Fibroblast of skin of scalp (primary cell): Measurements from ENCODE around the gene ZNF576. TPM values are rescaled to one million over a fixed set of nuclear protein-coding genes. Genes with fewer than 3 reads are reported as not detected.
"Not testable (repeated sequence)": the region's sequence is repeated elsewhere in the genome, so short reads cannot be mapped to it uniquely, and the experiment has no call there.

Source experiments
- DNase-seq: peaks from one replicate; pipeline ENCODE4 v3.0.0-alpha.2; 2013
- polyA plus RNA-seq, 2 experiments: library from polyadenylated mRNA; unstranded; fragments of 120-200 nt; gene quantifications; one replicate each; pipeline ENCODE4 v1.2.1, GENCODE V29; 2013; ENCODE audit not compliant: insufficient read length in 2 of 2

ZNF576 gene
- polyA plus RNA-seq (2013, experiment 1 of 2; ENCODE audit: insufficient read length), result 11.3 TPM
- polyA plus RNA-seq (2013, experiment 2 of 2; ENCODE audit: insufficient read length), result 11.3 TPM

GRCh38 chr19:43595999-43596841 lies at the start of gene ZNF576, which contains the start of gene IRGQ:
ZNF576 (plus strand) TSS chr19:43596595; CDS start chr19:43597109, 514 bp downstream.
IRGQ (minus strand) TSS chr19:43596134; CDS start chr19:43595338, 796 bp downstream.
- DNase-seq, result peak; percentile 99

GRCh38 chr19:43547926-43548325 lies 48.5 kb upstream of the ZNF576 start:
- DNase-seq, result not testable (repeated sequence)

DNA sequence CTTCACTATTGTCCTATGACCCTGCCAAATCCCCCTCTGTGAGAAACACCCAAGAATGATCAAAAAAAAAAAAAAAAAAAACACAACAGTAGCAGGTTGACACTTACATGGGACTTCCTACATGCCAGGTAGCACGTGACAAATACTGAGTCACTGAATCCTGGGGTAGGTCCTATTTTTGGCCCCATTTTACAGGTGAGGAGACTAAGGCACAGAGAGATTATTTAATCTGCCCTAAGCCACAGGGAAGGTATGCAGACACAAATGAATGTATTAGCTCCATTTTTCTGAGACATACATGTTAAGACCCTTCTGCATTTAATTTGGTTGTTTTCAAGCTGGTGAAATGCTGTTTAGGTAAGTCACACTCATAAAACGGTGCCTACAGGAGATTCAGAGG lies 47.7 kb upstream of the ZNF576 start:
- DNase-seq, result no peak

DNA sequence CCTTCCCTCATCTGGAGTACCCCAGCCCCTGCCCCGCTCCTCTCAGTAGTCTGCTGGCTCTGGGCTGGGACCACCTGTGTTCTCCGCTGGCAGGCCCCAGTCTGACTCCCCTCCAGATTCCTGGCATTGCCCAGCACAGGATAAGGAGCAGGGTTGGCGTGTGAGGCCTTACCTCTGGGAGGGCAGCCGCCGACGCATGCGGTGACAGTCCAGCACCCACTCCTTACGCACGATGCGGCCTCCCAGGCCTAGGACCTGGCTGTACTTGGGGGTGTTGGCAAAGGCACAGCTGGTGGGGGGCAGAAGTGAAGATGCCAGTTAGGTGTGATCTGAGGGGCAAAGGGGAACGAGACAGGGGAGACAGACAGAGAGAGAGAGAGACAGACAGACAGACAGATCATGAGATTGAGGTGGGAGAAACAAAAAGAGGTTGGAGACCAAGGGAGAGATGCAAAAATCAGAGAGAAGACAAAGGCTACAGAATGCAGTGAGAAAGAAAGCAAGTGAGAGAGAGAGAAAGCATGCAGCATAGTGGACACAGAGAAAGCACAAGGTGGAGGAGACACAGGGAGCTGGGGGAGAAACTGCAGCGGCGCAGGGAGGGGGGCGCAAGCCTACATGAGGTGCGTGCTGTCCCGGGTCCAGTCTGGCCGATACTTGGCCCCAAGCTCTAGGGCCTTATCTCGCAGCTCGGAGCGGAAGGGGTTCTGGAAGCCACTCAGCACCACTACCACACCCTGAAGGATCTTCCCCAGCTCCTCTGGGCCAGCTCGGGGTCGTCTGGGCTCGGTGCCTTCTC lies 44.8 kb upstream of the ZNF576 start:
- no peak for DNase-seq

DNA sequence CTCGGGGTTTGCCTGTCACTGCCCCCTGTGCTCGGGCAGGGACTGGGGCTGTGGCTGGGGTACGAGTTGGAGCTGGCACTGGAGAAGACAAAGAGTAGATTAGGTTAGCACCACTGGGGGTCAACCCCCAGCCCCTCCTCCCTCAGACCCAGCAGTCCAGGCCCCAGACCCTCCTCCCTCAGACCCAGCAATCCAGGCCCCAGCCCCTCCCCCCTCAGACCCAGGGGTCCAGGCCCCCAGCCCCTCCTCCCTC lies 44.3 kb upstream of the ZNF576 start:
- no peak for DNase-seq

DNA sequence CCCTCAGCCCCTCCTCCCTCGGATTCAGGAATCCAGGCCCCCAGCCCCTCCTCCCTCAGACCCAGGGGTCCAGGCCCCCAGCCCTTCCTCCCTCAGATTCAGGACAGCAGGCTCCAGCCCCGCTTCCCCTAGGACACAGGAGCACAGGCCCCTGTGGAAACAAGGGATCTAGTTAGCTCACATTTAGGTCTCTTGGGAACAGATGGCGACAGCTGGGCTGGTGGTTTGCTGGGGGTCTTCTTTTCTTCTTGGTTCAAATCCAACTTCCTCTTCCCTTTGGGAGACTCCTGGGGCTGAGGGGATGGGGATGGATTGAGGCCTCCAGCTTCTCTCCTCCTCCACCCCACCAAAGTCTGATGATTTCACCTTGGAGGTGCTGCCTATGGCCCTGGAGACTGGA lies 43.8 kb upstream of the ZNF576 start:
- DNase-seq, result no peak

GRCh38 chr19:43553656-43554055 lies 42.7 kb upstream of the ZNF576 start:
- no peak for DNase-seq

DNA sequence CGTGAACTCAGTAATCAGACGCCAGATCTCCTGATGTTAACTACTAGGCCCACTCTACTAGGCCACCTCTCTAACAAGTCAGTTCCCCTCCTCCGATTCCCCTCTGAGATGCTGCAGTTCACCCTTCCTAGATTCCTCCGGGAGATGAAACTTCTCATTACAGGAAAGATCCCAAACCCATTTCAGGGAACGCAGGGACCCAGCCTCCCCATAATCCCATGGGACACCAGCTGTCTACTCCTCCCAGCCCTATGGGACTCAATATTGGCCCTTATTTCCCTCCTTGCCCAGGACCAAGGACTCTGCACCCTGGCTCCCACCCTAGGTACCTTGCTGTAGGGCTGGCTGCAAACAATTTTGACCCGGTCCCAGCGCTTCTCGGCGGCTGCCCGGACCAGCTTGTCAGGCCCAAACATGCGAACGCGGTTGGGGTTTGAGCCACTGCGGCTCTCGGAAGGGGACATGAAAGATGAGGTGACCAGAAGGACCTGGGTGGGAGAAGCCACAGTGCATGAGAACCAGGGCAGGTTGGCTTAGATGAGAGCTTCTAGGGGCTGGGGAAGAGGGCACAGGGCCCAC lies 42.0 kb upstream of the ZNF576 start:
- DNase-seq, result no peak

DNA sequence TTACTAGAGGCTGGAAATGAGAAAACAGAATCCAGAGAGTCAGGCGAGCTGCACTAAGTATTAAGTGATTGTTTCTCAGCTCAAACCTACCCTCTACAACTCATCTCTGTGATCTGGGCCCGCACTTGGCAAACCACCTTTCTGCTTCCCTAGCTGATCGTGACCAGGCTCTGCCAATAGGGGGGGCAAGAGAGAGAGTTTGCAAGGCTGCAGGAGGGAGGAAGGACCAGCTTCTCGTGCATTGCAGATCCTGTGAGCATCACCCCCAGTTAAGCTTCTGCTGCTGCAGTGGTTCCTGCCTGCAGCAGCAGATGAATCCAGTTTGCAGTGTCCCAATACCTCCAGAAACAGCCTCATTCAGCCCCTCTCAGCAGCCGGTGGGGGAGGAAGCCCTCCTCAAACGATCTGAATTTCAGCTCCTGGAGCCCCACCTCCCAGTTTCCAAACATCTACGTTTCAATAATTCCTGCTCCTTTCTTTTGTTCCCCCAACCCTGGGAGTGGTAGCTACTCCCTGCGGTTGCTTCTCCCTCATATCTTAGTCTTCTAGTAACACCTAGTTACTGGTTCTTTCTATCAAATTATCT lies 41.1 kb upstream of the ZNF576 start:
- peak; percentile 67 for DNase-seq

DNA sequence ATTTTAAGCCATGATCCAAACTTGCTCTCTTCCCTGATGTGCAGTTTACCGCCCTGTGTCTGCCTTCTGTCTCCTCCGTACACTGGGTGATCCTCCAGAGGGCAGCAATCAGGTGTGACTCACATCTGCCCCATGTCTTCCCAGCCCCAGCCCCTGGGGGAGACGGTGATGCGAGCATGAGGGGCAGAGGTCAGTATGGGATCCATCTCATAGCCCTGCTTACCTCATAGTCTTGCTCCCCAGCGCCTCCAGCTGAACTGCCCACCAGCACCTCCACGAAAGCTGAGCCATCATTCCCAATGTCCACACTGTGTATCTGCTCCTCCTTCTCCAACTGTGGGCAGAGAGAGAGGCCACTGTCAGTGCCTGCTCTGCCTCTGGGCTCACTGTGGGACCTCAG lies 35.7 kb upstream of the ZNF576 start:
- DNase-seq, result no peak

DNA sequence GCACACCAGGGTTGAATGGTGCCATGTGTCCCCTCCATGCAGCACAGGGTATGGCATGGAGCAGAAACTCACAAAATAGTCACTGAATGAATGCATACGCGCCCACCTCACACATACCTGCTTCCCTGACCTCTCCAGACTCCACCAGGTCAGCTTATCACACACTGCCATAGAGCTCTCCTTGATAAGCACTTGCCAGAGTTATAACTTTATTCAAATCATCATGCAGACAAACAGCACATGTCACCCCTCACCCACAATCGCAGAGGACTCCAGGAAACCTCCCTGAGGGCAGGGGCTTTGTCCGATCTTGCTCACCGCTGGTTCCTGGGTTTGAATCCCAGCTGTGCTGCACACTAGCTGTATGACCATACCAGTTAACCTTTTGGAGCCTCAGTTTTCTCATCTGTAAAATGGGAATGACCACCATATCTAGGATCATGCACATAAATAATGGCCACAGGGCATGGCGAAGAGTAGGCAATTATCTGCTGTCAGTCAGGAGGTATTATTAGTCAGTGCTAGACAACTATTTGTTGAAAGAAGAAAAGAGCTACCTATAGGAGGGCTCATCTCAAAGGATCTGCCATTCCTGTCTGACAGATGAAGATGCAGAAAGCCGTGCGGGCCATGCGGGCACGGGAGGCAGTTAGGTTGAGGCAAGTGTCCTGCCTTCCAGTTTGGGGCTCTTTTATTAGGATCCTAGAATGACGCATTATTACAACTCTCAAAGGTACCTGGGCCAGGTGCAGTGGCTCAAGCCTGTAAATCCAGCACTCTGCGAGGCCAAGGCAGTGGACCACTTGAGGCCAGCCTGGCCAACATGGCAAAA lies 35.0 kb upstream of the ZNF576 start:
- no peak for DNase-seq

DNA sequence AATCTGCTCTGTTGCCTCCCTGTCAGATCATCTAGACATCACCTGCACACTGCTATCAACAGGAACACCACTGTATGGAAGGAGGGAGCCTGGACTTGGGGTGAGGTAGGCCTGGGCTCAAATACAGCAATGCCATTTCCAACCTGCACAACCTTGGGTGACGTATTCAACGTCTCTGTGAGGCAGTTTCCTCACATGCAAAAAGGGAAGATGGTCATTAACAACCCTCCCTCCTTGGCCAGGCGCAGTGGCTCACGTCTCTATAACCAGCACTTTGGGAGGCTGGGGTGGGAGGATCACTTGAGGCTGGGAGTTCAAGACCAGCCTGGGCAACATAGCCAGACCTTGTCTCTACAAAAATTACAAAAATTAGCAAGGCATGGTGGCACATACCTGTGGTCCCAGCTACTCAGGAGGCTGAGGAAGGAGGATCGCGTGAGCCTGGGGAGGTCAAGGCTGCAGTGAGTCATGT lies 34.1 kb upstream of the ZNF576 start:
- no peak for DNase-seq

DNA sequence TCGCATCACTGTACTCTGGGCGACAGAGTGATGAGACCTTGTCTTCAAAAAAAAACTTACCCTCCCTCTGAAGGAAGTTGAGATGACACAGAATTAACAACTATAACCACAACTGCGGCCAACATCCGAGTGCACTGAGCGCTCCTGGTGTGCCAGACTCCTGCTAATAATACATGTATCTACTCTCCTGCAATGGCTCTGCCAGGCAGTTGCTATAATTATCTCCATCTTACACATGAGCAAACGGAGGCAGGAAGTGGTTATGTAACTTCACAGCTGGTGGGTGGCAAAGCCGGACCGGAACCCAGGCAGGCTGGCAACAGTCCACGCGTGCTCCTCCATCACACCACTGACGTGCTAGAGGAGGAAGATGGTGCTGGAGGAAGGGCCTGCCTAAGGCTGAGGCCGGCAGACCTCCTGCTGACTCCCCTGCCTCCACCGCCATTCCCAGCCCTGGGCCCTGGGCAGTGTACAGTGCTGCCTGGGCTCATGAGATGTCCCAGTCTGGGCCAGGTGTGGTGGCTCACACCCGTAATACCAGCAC lies 33.6 kb upstream of the ZNF576 start:
- peak; percentile 89 for DNase-seq

- DNase-seq, result no peak
Observed at GRCh38 chr19:43563816-43564457, 32.5 kb upstream of the ZNF576 start.

GRCh38 chr19:43564800-43565199 lies 31.6 kb upstream of the ZNF576 start:
- DNase-seq, result no peak

- DNase-seq, result no peak
Observed at GRCh38 chr19:43569657-43570056, 26.7 kb upstream of the ZNF576 start.

- no peak for DNase-seq
Observed at GRCh38 chr19:43570174-43570791, 26.1 kb upstream of the ZNF576 start.

DNA sequence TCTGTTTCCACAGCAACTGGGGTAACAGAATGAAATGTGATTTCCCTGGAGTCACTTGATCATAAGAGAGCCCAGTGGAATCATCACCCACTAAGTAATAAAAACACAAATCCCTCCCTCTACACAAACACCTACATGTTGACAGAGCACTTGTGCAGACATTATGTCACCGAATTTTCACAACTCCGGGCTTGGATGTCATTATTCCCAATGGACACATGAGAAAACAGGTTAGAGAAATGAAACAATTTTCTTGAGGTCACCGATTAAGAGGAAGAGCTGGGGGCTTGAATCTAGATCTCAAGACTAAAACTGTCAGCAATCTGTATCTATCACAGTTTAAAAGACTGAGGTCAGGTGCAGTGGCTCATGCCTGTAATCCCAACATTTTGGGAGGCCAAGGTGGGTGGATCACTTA lies 24.2 kb upstream of the ZNF576 start:
- DNase-seq, result no peak

DNA sequence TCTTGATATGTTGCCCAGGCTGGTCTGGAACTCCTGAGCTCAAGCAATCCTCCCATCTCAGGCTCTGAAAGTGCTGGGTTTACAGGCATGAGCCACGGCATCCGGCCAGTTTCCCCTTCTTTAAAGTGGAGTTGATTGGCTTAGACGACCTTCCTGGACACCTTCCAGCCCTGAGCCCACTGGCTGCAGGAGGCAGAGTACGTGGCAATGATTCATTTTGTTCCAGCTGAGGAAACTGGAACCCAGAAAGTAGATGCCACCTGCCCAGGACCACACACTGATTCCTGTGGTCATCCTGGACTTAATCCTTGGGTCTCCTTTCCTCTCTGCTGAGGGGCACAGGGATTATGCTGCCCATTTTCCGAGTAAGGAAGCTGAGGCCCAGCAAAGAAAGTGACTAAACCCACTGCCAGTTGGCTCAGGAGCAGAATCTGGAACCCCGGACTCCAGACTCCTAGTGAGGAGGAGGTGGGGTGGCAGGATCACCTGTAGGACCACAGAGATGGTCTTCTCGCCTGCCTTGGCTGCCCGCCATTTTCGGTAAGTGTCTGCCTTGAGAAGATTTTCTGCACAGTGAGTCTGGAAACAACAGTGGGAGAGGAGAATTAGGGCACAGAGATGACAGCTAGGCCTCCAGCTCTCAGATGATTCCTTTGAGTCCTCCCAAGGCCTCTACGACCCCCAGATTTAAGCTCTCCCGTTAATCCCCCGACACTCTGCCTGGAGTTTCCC lies 21.8 kb upstream of the ZNF576 start:
- no peak for DNase-seq
